HCT116 (cell line): ENCODE data around the gene MANEAL. TPM values are rescaled to one million over a fixed set of nuclear protein-coding genes. Genes with fewer than 3 reads are reported as not detected.
A peak's percentile ranks its signal among the peaks of the same experiment; 100 is the strongest.

Experiments used
- ATAC-seq: fragments of 200-7000 bp; cut with Tn5 transposase; 2 replicates; pipeline ENCODE4 v1.9.1; 2020; ENCODE audit warnings: mild to moderate bottlenecking, moderate library complexity
- Bru-seq: library from RNA; stranded (reverse); fragments of 400-500 nt; gene quantifications from one replicate; lab custom pipeline; 2021; lab: Mats Ljungman, UMichigan
- BruChase-seq, 2 experiments: library from RNA; stranded (reverse); fragments of 400-500 nt; gene quantifications; one replicate each; lab custom pipeline; 2021; lab: Mats Ljungman, UMichigan
- BruUV-seq: library from RNA; stranded (reverse); fragments of 400-500 nt; replicated peaks from 2 replicates; lab custom pipeline; 2021; lab: Mats Ljungman, UMichigan
- CTCF ChIA-PET: fragments of 300-600 bp; sonication (Branson Sonifier 250); formaldehyde crosslinking; loops from one replicate; lab custom pipeline; 2021; ENCODE audit warnings: antibody characterized with exemption; lab: Charles Lee
- POLR2A ChIA-PET: fragments of 300-600, 350-600 bp; sonication (Branson Sonifier 250); formaldehyde crosslinking; loops from one replicate; lab custom pipeline; 2021; ENCODE audit warnings: antibody characterized with exemption; lab: Charles Lee
- RAD21 ChIA-PET, 2 experiments: fragments of 300-600 bp; sonication (Branson Sonifier 250); formaldehyde crosslinking; loops; one replicate each; lab custom pipeline; 2023; ENCODE audit warnings: low total read pairs in 2 of 2; ENCODE audit not compliant: uncharacterized antibody in 2 of 2, unreplicated experiment in 2 of 2, low non-redundant PET in 1 of 2; lab: Charles Lee
- DNase-seq: peaks from one replicate; pipeline ENCODE4 v3.0.0-alpha.2; 2010; ENCODE audit warnings: low read depth, low spot score
- H2AFZ ChIP-seq: fragments of 200-600 bp; shearing (Covaris generic), sonication (generic); 2 replicates; pipeline ENCODE4 v1.6.1; 2017; ENCODE audit warnings: low read depth, mixed run types, mixed read lengths, antibody characterized with exemption, low read length; ENCODE audit not compliant: poor library complexity, severe bottlenecking
- H3K27ac ChIP-seq: 2 replicates; pipeline ENCODE4 v1.5.1; 2012; ENCODE audit warnings: low read depth, low read length
- H3K27me3 ChIP-seq: fragments of 200-600 bp; sonication (generic); 2 replicates; pipeline ENCODE4 v1.6.1; 2016; ENCODE audit warnings: mixed run types, low read length, mixed read lengths; ENCODE audit not compliant: insufficient read depth
- H3K36me3 ChIP-seq, 2 experiments: fragments of 200-500 bp in 1 of 2; fragments of 200-600 bp in 1 of 2; sonication (Bioruptor generic) in 1 of 2; sonication (generic) in 1 of 2; 2 replicates each; pipeline versions ENCODE4 v1.5.1 to v1.6.1; 2014 to 2016; ENCODE audit warnings: low read length in 2 of 2, inconsistent platforms in 1 of 2, mixed read lengths in 1 of 2, mixed run types in 1 of 2; ENCODE audit not compliant: insufficient read depth in 2 of 2, control insufficient read depth in 1 of 2
- H3K4me1 ChIP-seq, 2 experiments: fragments of 200-600 bp in 1 of 2; sonication (generic) in 1 of 2; 2 replicates each; pipeline versions ENCODE4 v1.5.1 to v1.6.1; 2012 to 2017; ENCODE audit warnings: low read length in 2 of 2, inconsistent platforms in 1 of 2, mild to moderate bottlenecking in 1 of 2, mixed read lengths in 1 of 2, mixed run types in 1 of 2, moderate library complexity in 1 of 2; ENCODE audit not compliant: insufficient read depth in 2 of 2, control insufficient read depth in 1 of 2
- H3K4me2 ChIP-seq: fragments of 200-600 bp; sonication (generic); 2 replicates; pipeline ENCODE4 v1.6.1; 2017; ENCODE audit warnings: mixed run types, low read length, mixed read lengths
- H3K4me3 ChIP-seq, 2 experiments: fragments of 200-600 bp in 1 of 2; sonication (generic) in 1 of 2; replicated peaks in 1 of 2; 2 replicates each; pipeline ENCODE4 v1.5.1; 2011 to 2016; ENCODE audit warnings: low read length in 2 of 2, control low read depth in 1 of 2, low read depth in 1 of 2, mild to moderate bottlenecking in 1 of 2, mixed read lengths in 1 of 2, mixed run types in 1 of 2
- H3K79me2 ChIP-seq: fragments of 200-600 bp; sonication (generic); 2 replicates; pipeline ENCODE4 v1.6.1; 2017; ENCODE audit warnings: mild to moderate bottlenecking, mixed run types, low read length, moderate library complexity, mixed read lengths; ENCODE audit not compliant: insufficient read depth
- H3K9ac ChIP-seq: fragments of 200-600 bp; sonication (generic); 2 replicates; pipeline ENCODE4 v1.6.1; 2016; ENCODE audit warnings: low read length, mixed read lengths
- H3K9me2 ChIP-seq: fragments of 200-600 bp; sonication (generic), shearing (Covaris generic); 2 replicates; pipeline ENCODE4 v1.6.1; 2017; ENCODE audit warnings: mixed run types, mild to moderate bottlenecking, moderate library complexity; ENCODE audit not compliant: insufficient read depth
- H3K9me3 ChIP-seq, 2 experiments: fragments of 200-500 bp in 1 of 2; fragments of 200-600 bp in 1 of 2; sonication (Bioruptor generic) in 1 of 2; sonication (generic) in 1 of 2; 2 replicates each; pipeline ENCODE4 v1.6.1; 2014 to 2017; ENCODE audit warnings: low read length in 2 of 2, mixed read lengths in 2 of 2, inconsistent platforms in 1 of 2, low read depth in 1 of 2, mild to moderate bottlenecking in 1 of 2, mixed run types in 1 of 2, moderate library complexity in 1 of 2; ENCODE audit not compliant: control insufficient read depth in 1 of 2, insufficient read depth in 1 of 2
- H4K20me1 ChIP-seq: fragments of 200-600 bp; sonication (generic), shearing (Covaris generic); 2 replicates; pipeline ENCODE4 v1.6.1; 2017; ENCODE audit warnings: mixed run types, mild to moderate bottlenecking, moderate library complexity; ENCODE audit not compliant: insufficient read depth
- ATF3 ChIP-seq: IDR thresholded peaks from 2 replicates; pipeline ENCODE4 v1.6.1; 2012
- CBX3 ChIP-seq: IDR thresholded peaks from 2 replicates; pipeline ENCODE4 v1.6.1; 2012; ENCODE audit warnings: low read depth
- CEBPB ChIP-seq: IDR thresholded peaks from 2 replicates; pipeline ENCODE4 v1.6.1; 2012; ENCODE audit warnings: low read depth
- CTCF ChIP-seq, 3 experiments: fragments of 200-600 bp in 1 of 3; sonication (generic) in 1 of 3; IDR thresholded peaks in 2 of 3; conservative IDR thresholded peaks in 1 of 3; 2 replicates each; pipeline ENCODE4 v1.5.1; 2012 to 2017; ENCODE audit warnings: low read depth in 2 of 3, low read length in 2 of 3, antibody characterized with exemption in 1 of 3, borderline replicate concordance in 1 of 3, control low read depth in 1 of 3, mild to moderate bottlenecking in 1 of 3, mixed read lengths in 1 of 3, mixed run types in 1 of 3, moderate library complexity in 1 of 3; ENCODE audit not compliant: insufficient read depth in 1 of 3
- EGR1 ChIP-seq: IDR thresholded peaks from 2 replicates; pipeline ENCODE4 v1.6.1; 2012; ENCODE audit warnings: low read depth
- ELF1 ChIP-seq: IDR thresholded peaks from 2 replicates; pipeline ENCODE4 v1.6.1; 2012; ENCODE audit warnings: low read depth, borderline replicate concordance
- EZH2phosphoT487 ChIP-seq: fragments of 200-600 bp; IDR thresholded peaks from 2 replicates; pipeline ENCODE4 v1.6.1; 2018; ENCODE audit warnings: antibody characterized with exemption, borderline replicate concordance
- FOSL1 ChIP-seq: IDR thresholded peaks from 2 replicates; pipeline ENCODE4 v1.6.1; 2012; ENCODE audit warnings: low read depth
- MAX ChIP-seq: IDR thresholded peaks from 2 replicates; pipeline ENCODE4 v1.6.1; 2012
- POLR2A ChIP-seq: IDR thresholded peaks from 2 replicates; pipeline ENCODE4 v1.7.0; 2011; ENCODE audit warnings: borderline replicate concordance; ENCODE audit not compliant: insufficient read depth, insufficient read length; ENCODE audit errors: extremely low read depth
- POLR2AphosphoS5 ChIP-seq: IDR thresholded peaks from 2 replicates; pipeline ENCODE4 v1.6.1; 2011; ENCODE audit warnings: mild to moderate bottlenecking, low read depth, low read length, moderate library complexity
- REST ChIP-seq: IDR thresholded peaks from 2 replicates; pipeline ENCODE4 v1.6.1; 2012; ENCODE audit warnings: low read depth
- SRF ChIP-seq: IDR thresholded peaks from 2 replicates; pipeline ENCODE4 v1.6.1; 2012; ENCODE audit warnings: low read depth
- TCF7L2 ChIP-seq: IDR thresholded peaks from 2 replicates; pipeline ENCODE4 v1.7.0; 2011; ENCODE audit warnings: borderline replicate concordance, inconsistent platforms; ENCODE audit not compliant: insufficient read depth, insufficient read length; ENCODE audit errors: extremely low read depth
- YY1 ChIP-seq: IDR thresholded peaks from 2 replicates; pipeline ENCODE4 v1.6.1; 2011; ENCODE audit warnings: low read length, low read depth, moderate library complexity, mild to moderate bottlenecking; ENCODE audit not compliant: insufficient replicate concordance; ENCODE audit errors: extremely low read depth
- ZBTB33 ChIP-seq: IDR thresholded peaks from 2 replicates; pipeline ENCODE4 v1.6.1; 2011; ENCODE audit warnings: mild to moderate bottlenecking, low read length, moderate library complexity; ENCODE audit not compliant: insufficient replicate concordance; ENCODE audit errors: extremely low read depth
- ZFX ChIP-seq: fragments of 450-650 bp; IDR thresholded peaks from 2 replicates; pipeline ENCODE4 v1.6.1; 2017
- intact Hi-C: fragments of 100-400 bp; cut with micrococcal nuclease; formaldehyde crosslinking; loops from 2 replicates; pipeline ENCODE4 v1.10.0; 2022
- long read RNA-seq: library from polyadenylated mRNA; unstranded; transcript quantifications from one replicate; pipeline ENCODE4 v2.0.0, GENCODE V29; 2021; ENCODE audit not compliant: unreplicated experiment
- polyA plus RNA-seq: library from polyadenylated mRNA; unstranded; fragments of >200 nt; gene quantifications from 2 replicates; pipeline ENCODE4 v1.2.1, GENCODE V29; 2012; ENCODE audit warnings: missing spikeins
- total RNA-seq: library from RNA; stranded (reverse); gene quantifications from one replicate; pipeline ENCODE4 v1.2.1, GENCODE V29; 2021; ENCODE audit not compliant: unreplicated experiment

MANEAL gene
- total RNA-seq (17.3 TPM), Bru-seq, nascent RNA (percentile 50 among the genes with signal in this experiment), BruChase-seq, experiment 1, labeled RNA remaining after a 6-hour chase (percentile 64 among the genes with signal in this experiment), BruChase-seq, experiment 2, labeled RNA remaining after a 2-hour chase (percentile 60 among the genes with signal in this experiment)
- 10.4 and 10.5 TPM in 2 replicates for polyA plus RNA-seq
- long read RNA-seq, transcript MANEAL-202 (4 exons, 2,685 nt) = major isoform, 17 of 38 reads
- long read RNA-seq, partial matches to known transcripts = 10 of 38 reads
- long read RNA-seq, other reads (novel, unspliced or antisense) = 4 of 38 reads

GRCh38 chr1:37793773-37794371 lies at the start of gene MANEAL:
MANEAL (plus strand) TSS chr1:37793847; CDS start chr1:37794183, 336 bp downstream.
- peak; percentile 89 for ATAC-seq
- peak within 1 kb of the TSS; percentile 70 for H3K9ac ChIP-seq
- H3K9me2 ChIP-seq = no peaks in the 10 kb centered on the region
- peaks cover 2 to 4% of the 10 kb centered on the region in 2 experiments; a peak in 2 of 4 replicates for H3K36me3 ChIP-seq
- ChIA-PET RAD21 (no interaction called here), POLR2A (interaction anchor here (1.1 kb wide), 1 partner anchor 14 kb away, joined by 4 read pairs; the partner anchor contains the start of genes C1orf122 and YRDC), CTCF (no interaction called here)
- no peaks in the 10 kb centered on the region for H3K27me3 ChIP-seq
- DNase-seq = peak; percentile 33
- BruUV-seq = no TSS peak
- peaks cover 15% of the 10 kb centered on the region for H3K79me2 ChIP-seq
- peak within 1 kb of the TSS; percentile 91 for H3K4me2 ChIP-seq
- H2AFZ ChIP-seq = no peak within 1 kb of the TSS
- intact Hi-C loops = loop anchor here (5.0 kb wide), 1 partner anchor 102 kb away; the partner anchor contains the start of gene CDCA8
- peak within 1 kb of the TSS; percentile 84 for H3K27ac ChIP-seq
- H3K9me3 ChIP-seq = no peaks in the 10 kb centered on the region
- no peaks in the 10 kb centered on the region for H4K20me1 ChIP-seq
- peaks cover 10 to 17% of the 10 kb centered on the region in 2 experiments; a peak in 3 of 4 replicates for H3K4me1 ChIP-seq
- peak within 1 kb of the TSS; percentile 63 to 76 for H3K4me3 ChIP-seq
- TF ChIP-seq SRF (no peak), POLR2A (no peak), ATF3 (no peak), CEBPB (no peak), MAX (peak; percentile 74), CBX3 (no peak), REST (no peak), ZFX (peak; percentile 94), ZBTB33 (no peak), ELF1 (no peak), YY1 (peak; percentile 71), POLR2AphosphoS5 (peak; percentile 59), EGR1 (peak; percentile 75), EZH2phosphoT487 (no peak), FOSL1 (no peak), CTCF (IDR thresholded peaks at IDR 0.05 in 2 of 3, conservative IDR thresholded peaks at IDR 0.05 in 1 of 3; ENCODE audit: borderline replicate concordance in 1 of 3, insufficient read depth in 1 of 3, low read depth in 2 of 3, low read length in 2 of 3) (no peak), TCF7L2 (peak; percentile 48)
